A204.1 (cell line): ENCODE measurements around the gene GNG14.
"Not testable (repeated sequence)": the region's sequence is repeated elsewhere in the genome, so short reads cannot be mapped to it uniquely, and the experiment has no call there.

ENCODE experiments used
- FAIRE-seq: peaks from 2 replicates; lab custom pipeline; 2012; peaks lifted over from hg19 to GRCh38; lab: Jason Lieb, UNC

GNG14 gene

DNA sequence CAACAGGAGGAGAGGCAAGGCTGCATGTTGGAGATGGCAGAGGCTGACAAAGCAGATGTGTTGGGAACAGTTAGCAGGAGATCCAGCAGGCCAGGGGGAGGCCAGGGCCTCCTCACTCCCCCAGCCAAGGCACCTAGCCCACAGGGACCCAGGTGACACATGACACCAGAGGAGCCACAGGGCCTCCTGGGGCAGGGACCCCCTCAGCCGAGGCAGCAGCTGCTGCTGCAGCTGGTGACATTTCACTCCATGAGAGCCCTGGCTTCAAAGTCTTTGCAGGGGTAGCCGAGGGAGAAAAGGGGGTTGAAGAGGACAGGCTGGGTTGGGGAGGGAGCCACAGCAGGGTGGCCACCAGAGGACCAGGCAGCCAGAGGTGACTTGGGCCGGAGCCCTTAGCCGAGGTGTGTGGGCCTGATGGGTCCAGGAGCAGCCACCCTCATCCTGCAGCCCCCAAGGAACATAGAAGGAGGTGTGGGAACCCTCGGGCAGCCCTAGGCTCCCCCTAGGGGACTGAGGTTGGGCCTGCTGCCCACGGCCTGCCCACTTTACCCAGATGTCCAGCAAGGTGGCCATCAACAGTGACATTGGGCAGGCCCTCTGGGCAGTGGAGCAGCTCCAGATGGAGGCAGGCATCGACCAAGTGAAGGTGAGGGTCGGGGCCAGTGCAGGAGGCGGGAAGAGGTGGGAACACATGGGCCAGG lies at the start of gene GNG14:
TSS of gene GNG14 (plus strand) at position 503 of the 701 bp plus-strand sequence. CDS start at position 554, 51 bp downstream.
- FAIRE-seq: no peak

GRCh38 chr19:12638611-12639182 lies 49.1 kb upstream of the GNG14 start:
- no peak for FAIRE-seq

DNA sequence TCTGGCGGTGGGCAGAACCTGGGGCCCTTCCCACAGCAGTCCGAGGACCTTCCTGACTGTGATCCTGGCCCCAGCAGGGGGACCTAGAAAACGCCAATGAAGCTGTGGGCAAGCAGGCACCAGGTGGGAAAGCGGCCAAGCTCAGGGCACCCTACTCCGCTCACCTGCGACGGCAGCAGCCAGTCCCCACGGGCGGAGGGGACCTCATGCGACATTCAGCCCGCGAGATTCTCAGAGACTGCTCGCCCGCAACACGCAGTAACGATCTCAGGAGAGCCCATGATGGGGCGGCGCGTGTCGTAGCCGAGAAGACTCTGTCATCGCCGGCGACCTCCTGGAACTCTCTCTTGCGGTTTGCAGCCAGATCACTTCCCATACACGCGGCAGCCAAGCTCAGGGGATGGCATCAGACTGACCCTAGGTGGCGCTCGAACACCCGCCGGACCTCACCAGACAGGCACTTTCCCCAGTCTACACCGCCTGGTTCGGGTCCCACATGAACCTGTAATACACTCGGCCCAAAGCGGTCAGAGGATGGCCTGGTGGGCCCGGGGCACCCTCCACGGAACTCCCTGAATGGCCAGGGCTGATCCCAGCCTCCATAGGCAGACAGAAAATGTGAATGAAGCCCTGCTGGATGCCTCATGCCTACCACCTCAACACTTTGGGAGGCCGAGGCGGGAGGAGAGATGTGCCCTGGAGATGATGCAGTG lies 47.7 kb upstream of the GNG14 start:
- FAIRE-seq: no peak

- FAIRE-seq: no peak
Measured at GRCh38 chr19:12641456-12641855, 46.3 kb upstream of the GNG14 start.

- no peak for FAIRE-seq
Measured at GRCh38 chr19:12642506-12642905, 45.3 kb upstream of the GNG14 start.

DNA sequence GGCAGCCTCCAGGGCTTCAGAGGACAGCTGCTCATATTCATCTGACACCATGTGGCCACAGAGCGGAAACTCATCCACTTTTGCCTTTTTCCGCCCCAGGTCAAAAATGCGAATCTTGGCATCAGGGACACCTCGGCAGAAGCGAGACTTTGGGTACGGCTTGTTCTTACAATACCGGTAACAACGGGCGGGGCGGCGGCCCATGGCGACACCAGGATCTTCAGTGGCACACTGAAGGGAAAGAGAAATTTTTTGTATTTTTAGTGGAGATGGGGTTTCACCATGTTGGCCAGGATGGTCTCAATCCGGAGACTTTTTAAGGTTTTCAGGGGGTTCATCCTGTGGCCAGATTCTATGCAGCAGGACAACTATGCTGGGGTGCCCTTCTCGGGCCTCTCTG lies 44.1 kb upstream of the GNG14 start:
- not testable (repeated sequence) for FAIRE-seq

DNA sequence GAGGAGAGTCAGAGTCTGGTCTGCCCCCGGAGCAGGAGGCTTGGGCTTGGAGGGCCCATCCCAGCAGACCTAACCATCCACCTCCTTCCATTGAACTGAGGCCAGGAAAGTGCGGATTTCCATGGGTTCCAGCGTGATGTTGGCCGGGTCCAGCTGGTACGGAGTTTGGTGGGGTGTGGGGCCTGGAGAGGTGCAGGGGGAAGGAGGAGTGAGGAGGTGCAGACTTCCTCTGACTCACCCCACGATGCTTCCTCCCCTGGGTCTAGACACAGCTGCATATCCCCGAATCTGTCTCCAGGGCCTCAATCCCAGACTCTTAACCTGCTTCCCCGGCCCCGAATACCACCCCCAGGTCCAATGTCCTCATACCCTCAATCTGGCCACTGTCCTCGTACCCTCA lies 41.2 kb upstream of the GNG14 start:
- FAIRE-seq: no peak

DNA sequence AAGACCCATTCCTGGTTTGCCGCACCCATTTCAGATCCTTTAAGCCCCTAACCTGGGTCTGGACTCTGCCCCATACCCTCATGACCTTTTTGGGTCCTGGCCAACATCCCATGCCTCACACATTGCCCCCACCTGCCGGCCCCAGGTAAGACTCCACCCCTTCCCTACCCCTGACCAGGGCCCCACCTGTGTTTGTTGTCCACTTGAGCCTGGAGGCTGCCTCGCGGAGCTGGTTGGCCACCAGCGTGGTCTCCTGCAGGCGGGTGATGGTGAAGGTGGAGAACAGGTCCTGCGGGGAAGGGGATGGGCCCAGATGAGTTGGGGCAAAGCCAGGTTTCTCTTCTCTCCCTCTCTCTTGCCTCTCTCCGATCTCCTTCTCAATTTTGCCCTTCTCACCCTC lies 40.8 kb upstream of the GNG14 start:
- no peak for FAIRE-seq

- FAIRE-seq: no peak
Measured at GRCh38 chr19:12647490-12648071, 40.2 kb upstream of the GNG14 start.

DNA sequence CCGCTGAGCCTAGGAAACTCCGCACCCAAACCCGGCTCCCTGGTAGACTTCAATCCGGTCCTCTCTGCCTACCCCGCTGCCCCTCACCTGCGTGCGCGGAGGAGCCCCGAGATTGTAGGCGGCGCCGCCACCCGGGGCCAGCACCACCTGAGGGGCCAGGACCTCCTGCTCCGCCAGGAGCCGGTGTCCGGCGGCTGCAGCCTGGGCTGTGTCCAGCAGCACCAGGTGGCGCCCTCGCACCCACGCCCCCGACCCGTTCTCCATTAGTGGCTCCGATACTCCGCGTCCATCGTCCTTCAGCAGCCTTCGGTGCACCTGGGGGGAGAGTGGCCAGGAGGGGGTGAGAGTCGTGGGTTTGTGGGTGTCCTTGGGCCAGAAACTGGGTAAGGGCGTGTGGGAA lies 39.7 kb upstream of the GNG14 start:
- FAIRE-seq: no peak

- FAIRE-seq: no peak
Measured at GRCh38 chr19:12649941-12650340, 37.9 kb upstream of the GNG14 start.

GRCh38 chr19:12652219-12652618 lies 35.6 kb upstream of the GNG14 start:
- no peak for FAIRE-seq

- FAIRE-seq: no peak
Measured at GRCh38 chr19:12655546-12655945, 32.3 kb upstream of the GNG14 start.

DNA sequence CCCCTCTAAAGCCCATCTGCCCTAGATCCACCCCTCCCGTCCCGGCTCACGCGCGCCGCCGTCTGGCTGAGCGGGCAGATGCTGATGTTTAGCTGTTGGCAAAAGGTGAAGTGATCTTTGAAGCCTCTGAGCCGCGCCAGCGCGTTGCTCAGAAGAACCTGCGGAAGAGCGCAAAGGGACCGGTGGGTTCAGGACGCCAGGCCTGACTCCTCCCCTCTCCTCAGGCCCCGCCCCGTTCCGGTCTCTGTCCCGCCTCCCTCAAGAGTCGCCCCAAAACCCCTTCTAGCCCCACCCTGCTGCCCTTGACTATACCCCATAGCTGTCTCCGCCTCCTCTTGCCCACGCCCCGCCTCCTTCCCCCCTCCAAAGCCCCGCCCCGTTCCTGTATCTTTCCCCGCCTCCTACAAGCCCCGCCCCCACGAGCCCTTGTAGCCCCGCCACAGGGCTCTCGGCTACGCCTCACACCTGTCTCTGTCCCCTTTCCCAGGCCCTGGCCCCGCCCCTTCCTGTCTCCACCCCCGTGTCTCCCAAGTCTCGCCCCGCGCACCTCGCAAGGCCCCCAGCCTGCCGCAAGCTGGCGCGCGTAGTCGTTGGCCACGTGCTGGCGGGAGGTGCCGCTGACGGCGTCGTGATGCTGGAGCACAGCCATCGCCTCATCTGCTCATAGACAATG lies 30.8 kb upstream of the GNG14 start:
- no peak for FAIRE-seq

- no peak for FAIRE-seq
Measured at GRCh38 chr19:12657966-12658365, 29.8 kb upstream of the GNG14 start.

GRCh38 chr19:12660980-12661379 lies 26.8 kb upstream of the GNG14 start:
- no peak for FAIRE-seq

DNA sequence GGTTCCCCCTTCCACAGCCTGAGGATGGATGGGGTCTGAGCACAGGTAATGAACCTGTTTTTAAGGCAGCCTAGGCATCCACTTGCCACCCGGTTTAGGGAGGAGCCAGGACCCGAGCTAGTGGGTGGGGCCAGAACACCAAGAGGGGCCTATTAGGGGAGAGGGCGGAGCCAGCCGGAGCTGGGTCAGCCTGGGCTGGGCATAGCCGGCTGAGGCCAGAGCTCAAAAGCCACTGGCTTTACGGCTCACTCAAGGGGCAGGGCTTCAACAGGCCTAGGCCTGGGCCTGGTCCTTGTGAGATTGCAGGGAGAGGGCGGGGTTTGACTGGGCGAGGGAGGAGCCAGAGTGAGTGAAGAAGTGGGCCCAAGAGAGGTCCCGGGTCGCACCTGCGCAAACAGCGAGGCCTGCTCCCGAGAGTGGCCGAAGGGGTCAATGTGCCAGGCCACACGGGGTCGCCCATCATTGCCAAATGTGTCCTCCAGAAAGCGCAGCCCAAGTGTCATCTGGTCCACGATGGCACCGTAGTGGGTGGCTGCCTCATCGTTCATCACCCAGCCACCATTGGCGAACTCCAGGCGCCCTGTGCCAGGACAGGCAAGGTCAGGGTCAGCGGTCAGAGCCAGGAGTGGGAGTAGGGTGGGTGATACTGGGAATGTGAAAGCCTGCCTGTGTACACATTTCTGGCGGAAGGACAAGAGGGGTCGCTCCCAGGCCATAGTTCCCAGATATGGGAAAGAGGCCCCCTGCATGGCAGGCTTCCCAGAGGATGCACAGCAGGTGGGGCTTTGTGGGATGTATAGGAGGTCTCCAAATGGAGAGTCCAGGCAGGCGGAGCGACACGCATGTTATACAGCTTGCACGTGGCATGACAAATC lies 23.2 kb upstream of the GNG14 start:
- FAIRE-seq: no peak

DNA sequence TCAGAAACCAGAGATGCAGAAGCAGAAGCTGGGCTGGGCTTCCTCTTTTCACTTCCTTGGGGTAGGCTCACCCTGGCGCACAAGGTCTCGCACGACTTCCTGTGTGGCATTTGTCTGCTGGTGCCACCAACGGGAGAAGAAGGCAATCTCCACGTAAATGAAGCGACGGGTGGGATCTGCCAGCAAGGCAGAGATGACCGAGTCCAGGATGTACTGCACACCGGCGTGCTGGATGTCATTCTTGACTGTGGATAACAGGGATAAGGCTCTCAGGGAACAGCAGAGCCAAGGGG lies 22.6 kb upstream of the GNG14 start:
- no peak for FAIRE-seq

GRCh38 chr19:12665671-12666264 lies 22.0 kb upstream of the GNG14 start:
- FAIRE-seq: no peak

DNA sequence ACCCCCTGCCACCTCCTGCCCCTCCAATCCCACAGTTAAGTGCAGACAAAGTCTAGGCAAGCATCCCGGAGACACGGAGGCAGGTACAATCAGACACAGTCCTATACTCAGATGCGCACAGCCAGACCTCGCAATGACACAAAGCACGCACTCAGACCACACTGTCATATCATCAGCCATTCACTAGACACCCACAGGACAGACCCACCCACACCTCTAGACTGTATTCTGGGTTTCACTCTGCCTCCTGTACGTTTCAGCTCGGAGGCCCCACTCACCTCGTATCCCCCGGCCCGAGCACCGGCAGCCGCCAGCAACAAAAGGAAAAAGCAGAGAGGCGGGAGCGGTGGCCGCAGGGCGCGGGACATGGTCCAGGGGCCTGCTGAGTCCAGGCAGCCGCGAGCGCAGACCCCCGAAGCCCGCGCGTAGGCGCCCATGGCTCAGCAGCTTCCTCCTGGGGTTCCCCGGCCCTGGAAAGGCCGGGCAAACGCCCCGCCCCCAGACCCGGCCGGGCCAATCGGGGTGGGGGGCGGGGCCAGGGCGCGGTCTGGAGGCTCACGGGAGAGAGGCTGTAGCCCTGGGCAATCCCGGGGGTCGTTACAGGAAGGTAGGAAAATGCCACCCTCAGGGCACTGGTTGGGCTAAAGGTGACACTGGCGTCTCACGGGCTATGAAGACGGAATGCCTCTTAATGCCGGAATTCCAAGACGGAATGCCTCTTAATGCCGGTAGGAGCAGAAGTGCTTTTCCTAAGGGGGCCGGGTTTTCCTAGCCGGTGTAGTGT lies 21.3 kb upstream of the GNG14 start, which contains the start of the genes MAN2B1 and WDR83:
TSS of gene MAN2B1 (minus strand) at position 478 of the 784 bp plus-strand sequence. CDS start at position 437, 41 bp downstream.
TSS of gene WDR83 (plus strand) at position 543 of the 784 bp plus-strand sequence. CDS start 2,984 bp downstream, outside the sequence.
- FAIRE-seq: no peak
